ENCODE results near the gene PHF21B.

Gene PHF21B

GRCh38 chr22:44930016-44930710, 79.6 kb downstream of the PHF21B start:
- TF ChIP-seq CTCF (IDR thresholded peaks at IDR 0.05) = no peak

- no peak for TF ChIP-seq CTCF (IDR thresholded peaks at IDR 0.05)
Observed at GRCh38 chr22:44929359-44930015, 80.3 kb downstream of the PHF21B start.

- no peak for TF ChIP-seq CTCF (IDR thresholded peaks at IDR 0.05)
Observed at GRCh38 chr22:44928711-44929358, 81.0 kb downstream of the PHF21B start.

GRCh38 chr22:44928136-44928463, 81.7 kb downstream of the PHF21B start:
- no peak for TF ChIP-seq CTCF (IDR thresholded peaks at IDR 0.05)

- no peak for TF ChIP-seq CTCF (IDR thresholded peaks at IDR 0.05)
Observed at GRCh38 chr22:44927463-44928135, 82.2 kb downstream of the PHF21B start.

- TF ChIP-seq CTCF (IDR thresholded peaks at IDR 0.05) = no peak
Observed at GRCh38 chr22:44926491-44927415, 83.1 kb downstream of the PHF21B start.

- TF ChIP-seq CTCF (IDR thresholded peaks at IDR 0.05) = no peak
Observed at GRCh38 chr22:44926124-44926475, 83.7 kb downstream of the PHF21B start.
